ENCODE data around the gene SEMA4A. TPM values are rescaled to one million over a fixed set of nuclear protein-coding genes. Genes with fewer than 3 reads are reported as not detected.
"Not testable (repeated sequence)": the region's sequence is repeated elsewhere in the genome, so short reads cannot be mapped to it uniquely, and the experiment has no call there.

Gene SEMA4A
- polyA plus RNA-seq, 6 donors from 2014 or later, result 23.3 to 37.3 (median 29.5) TPM

DNA sequence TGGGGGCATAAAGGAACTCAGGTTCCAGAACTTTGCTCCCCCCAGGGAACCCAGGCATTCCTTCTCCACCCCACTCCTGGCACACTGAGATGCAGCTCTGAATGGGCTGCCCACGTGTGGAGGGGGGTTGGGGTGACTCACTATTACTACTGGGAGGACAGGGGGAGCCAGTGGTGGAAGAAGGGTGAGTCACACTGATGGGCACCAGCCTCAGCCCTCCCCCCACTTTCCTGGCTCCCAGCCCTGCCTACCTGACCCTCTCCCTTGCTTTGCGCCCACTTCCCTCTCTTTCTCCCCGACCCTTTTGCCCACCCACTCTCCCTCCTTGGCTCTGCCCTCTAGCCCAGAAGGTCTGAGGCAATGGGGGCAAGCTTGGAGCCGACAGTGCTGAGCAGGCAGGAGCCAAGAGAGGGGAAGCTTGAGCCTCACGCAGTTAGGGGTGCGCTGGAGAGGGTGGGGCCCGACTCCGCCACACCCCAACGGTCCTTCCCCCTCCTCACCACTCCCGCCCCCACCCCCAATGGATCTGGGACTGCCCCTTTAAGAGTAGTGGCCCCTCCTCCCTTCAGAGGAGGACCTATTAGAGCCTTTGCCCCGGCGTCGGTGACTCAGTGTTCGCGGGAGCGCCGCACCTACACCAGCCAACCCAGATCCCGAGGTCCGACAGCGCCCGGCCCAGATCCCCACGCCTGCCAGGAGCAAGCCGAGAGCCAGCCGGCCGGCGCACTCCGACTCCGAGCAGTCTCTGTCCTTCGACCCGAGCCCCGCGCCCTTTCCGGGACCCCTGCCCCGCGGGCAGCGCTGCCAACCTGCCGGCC lies 39.1 kb upstream of the SEMA4A start, which contains the start of gene LMNA:
Gene LMNA (plus strand): TSS at position 611 of the 818 bp plus-strand sequence. CDS start 208 bp downstream, outside the sequence.
- ATAC-seq (ENCODE audit: low read depth in 2 of 2) (peak; percentile 73 to 75), DNase-seq (peak; percentile 41)
- H3K4me1 Mint-ChIP-seq, result peaks cover 18 to 22% (median 20%) of the 10 kb centered on the region in 3 donors
- H3K27me3 Mint-ChIP-seq, result peaks cover 36 to 74% (median 61%) of the 10 kb centered on the region in 3 donors
- H3K27ac Mint-ChIP-seq, result peak within 1 kb of the TSS; percentile 82 to 98 (median 92)
- H3K4me3 Mint-ChIP-seq, result peak within 1 kb of the TSS; percentile 84 to 92 (median 88)
- H3K36me3 Mint-ChIP-seq, result peaks cover 0 to 8% of the 10 kb centered on the region in 2 donors
- no peaks in the 10 kb centered on the region for H3K9me3 Mint-ChIP-seq

DNA sequence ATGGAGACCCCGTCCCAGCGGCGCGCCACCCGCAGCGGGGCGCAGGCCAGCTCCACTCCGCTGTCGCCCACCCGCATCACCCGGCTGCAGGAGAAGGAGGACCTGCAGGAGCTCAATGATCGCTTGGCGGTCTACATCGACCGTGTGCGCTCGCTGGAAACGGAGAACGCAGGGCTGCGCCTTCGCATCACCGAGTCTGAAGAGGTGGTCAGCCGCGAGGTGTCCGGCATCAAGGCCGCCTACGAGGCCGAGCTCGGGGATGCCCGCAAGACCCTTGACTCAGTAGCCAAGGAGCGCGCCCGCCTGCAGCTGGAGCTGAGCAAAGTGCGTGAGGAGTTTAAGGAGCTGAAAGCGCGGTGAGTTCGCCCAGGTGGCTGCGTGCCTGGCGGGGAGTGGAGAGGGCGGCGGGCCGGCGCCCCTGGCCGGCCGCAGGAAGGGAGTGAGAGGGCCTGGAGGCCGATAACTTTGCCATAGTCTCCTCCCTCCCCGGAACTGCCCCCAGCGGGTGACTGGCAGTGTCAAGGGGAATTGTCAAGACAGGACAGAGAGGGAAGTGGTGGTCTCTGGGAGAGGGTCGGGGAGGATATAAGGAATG lies 38.4 kb upstream of the SEMA4A start:
- DNase-seq, result no peak
- peak; percentile 30 to 38 for ATAC-seq (ENCODE audit: low read depth in 2 of 2)
- peaks cover 40 to 77% (median 64%) of the 10 kb centered on the region in 3 donors for H3K27me3 Mint-ChIP-seq
- H3K4me3 Mint-ChIP-seq, result peak overlapping the region; percentile 84 to 92 (median 88)
- H3K36me3 Mint-ChIP-seq, result peaks cover 0 to 8% of the 10 kb centered on the region in 2 donors
- H3K27ac Mint-ChIP-seq, result peak overlapping the region; percentile 82 to 98 (median 92)
- H3K4me1 Mint-ChIP-seq, result peaks cover 18 to 27% (median 20%) of the 10 kb centered on the region in 3 donors
- no peaks in the 10 kb centered on the region for H3K9me3 Mint-ChIP-seq

DNA sequence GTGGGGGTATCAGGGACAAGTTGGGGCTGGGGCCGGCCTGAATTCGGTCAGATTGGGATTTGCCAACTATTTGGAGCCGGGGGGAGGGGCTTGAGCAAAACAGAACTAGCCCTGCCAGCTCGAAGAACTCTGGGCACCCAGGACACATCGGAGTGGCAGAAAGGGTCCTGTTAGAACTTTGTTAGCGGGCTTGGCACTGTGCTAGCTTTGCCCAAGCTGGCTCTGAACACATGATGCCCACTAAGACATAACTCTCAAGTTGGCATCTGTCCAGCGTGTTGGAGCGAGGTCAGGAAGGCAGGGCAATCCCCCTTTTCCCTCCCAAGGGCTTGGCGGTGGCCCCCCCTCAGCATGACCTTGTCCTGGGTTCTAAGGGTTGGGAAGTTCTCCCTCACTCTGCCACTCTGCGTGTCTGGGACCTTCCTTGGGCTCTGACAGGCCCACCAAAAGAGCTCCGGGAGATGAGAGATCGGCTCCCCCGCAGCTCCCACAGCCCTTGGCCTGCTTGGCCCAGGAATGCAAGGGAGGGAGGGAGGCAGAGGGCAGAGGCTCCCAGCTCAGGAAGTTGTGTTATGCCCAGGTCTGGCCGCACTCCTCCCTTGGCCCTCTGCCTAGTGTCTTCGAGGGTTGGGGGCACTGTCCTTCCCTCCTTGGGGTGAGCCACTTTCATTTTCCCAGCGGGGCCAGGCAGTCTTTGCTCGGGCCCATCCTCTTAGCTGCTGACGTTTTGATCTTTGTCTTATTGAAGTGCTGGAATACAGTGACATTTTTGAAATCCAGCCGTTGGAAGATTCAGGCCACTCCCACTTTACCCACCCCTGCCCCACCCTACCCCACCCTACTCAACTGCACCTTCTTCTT lies 37.6 kb upstream of the SEMA4A start:
- H3K27ac Mint-ChIP-seq, result peak overlapping the region; percentile 82 to 98 (median 92)
- peaks cover 44 to 83% (median 69%) of the 10 kb centered on the region in 3 donors for H3K27me3 Mint-ChIP-seq
- H3K36me3 Mint-ChIP-seq, result peaks cover 0 to 8% of the 10 kb centered on the region in 2 donors
- no peaks in the 10 kb centered on the region for H3K9me3 Mint-ChIP-seq
- H3K4me3 Mint-ChIP-seq, result peak overlapping the region; percentile 84 to 92 (median 88)
- DNase-seq (no peak), ATAC-seq (ENCODE audit: low read depth in 2 of 2) (peak; percentile 17 to 29)
- peaks cover 18 to 30% (median 20%) of the 10 kb centered on the region in 3 donors for H3K4me1 Mint-ChIP-seq

DNA sequence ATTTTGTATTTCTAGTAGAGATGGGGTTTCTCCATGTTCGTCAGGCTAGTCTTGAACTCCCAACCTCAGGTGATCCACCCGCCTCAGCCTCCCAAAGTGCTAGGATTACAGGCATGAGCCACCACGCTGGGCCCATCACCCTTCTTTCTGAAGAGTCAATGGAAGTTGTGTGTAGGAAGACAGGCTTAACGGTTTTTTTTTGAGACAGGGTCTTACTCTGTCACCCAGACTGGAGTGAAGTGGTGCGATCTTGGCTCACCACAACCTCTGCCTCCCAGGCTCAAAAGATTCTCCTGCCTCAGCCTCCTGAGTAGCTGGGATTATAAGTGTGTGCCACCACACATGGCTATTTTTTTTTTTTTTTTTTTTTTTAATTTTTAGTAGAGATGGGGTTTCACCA lies 36.7 kb upstream of the SEMA4A start:
- H3K27me3 Mint-ChIP-seq, result peaks cover 41 to 74% (median 71%) of the 10 kb centered on the region in 3 donors
- peak overlapping the region in 6 of 8 donors; percentile 20 to 88 (median 75) for H3K4me3 Mint-ChIP-seq
- ATAC-seq (ENCODE audit: low read depth in 2 of 2); H3K36me3 Mint-ChIP-seq; H3K9me3 Mint-ChIP-seq; DNase-seq: not testable (repeated sequence)
- peaks cover 18 to 30% (median 20%) of the 10 kb centered on the region in 3 donors for H3K4me1 Mint-ChIP-seq
- peak overlapping the region in 1 of 6 donors; percentile 92 for H3K27ac Mint-ChIP-seq

DNA sequence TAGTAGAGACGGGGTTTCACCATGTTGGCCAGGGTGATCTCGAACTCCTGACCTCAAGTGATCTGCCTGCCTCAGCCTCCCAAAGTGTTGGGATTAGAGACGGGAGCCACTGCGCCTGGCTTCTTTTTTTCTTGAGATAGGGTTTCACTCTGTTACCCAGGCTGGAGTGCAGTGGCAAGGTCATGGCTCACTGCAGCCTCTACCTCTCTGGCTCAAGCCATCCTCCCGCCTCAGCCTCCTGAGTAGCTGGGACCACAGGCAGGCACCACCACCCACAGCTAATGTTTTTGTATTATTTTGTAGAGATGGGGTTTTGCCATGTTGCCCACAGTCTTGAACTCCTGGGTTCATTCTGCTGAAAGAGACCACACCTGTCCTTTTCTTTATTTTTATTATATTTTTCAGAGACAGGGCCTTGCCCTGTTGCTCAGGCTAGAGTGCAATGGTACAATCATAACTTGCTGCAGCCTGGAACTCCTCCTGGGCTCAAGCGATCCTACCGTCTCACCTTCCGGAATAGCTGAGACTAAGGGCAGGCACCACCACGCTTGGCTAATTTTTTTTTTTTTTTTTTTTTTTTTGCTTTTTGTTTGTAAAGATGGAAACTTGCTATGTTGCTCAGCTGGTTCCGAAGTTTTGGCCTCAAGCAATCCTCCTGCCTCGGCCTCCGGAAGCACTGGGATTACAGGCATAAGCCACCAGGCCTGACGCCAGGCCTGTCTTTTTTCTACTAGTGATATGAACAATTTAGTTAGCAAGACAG lies 35.8 kb upstream of the SEMA4A start:
- H3K27me3 Mint-ChIP-seq, result peaks cover 45 to 74% (median 73%) of the 10 kb centered on the region in 3 donors
- no peak for DNase-seq
- no peak overlapping the region for H3K4me3 Mint-ChIP-seq
- no peak for ATAC-seq (ENCODE audit: low read depth in 2 of 2)
- no peak overlapping the region for H3K27ac Mint-ChIP-seq
- peaks cover 18 to 30% (median 24%) of the 10 kb centered on the region in 3 donors for H3K4me1 Mint-ChIP-seq
- H3K9me3 Mint-ChIP-seq, result no peaks in the 10 kb centered on the region
- H3K36me3 Mint-ChIP-seq, result peaks cover 0 to 8% of the 10 kb centered on the region in 2 donors

DNA sequence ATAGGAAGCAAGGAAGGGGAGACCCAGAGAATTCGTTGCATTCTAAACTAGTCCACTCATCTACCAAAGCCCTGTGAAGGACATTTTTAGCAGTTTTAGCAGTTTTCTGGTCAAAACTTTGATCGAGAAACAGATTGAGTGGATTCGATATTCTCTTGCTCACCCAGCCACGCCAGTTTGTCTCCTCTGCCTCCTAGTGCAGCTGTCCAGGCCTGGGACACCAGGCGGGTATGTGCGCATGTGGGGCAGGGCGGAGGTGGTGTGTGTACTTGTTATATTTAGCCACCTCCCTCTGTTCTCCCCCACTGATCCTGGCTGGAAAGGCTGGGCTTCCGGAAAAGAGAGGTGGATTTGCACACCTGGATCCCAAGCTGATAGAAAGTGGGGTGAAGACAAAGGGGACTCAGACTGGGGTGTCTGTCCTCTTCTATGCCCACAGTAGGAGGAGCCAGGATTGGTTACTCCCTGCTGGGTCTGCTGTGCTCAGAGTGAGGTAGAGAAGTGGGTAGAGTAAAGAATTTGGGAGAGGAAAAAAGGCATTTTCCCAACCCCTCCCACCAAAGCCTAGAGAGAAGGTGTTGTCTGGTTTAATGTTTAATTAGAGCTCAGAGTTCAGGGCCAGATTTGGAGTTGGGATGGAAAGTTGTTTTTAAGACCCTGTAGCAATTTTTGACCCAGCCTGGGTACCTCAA lies 35.1 kb upstream of the SEMA4A start:
- Mint-ChIP-seq H3K4me1 (peaks cover 18 to 30% (median 25%) of the 10 kb centered on the region in 3 donors), H3K9me3 (no peaks in the 10 kb centered on the region), H3K36me3 (peaks cover 0 to 8% of the 10 kb centered on the region in 2 donors), H3K4me3 (no peak overlapping the region), H3K27me3 (peaks cover 50 to 74% (median 73%) of the 10 kb centered on the region in 3 donors), H3K27ac (peak overlapping the region in 1 of 6 donors; percentile 9)
- no peak for ATAC-seq (ENCODE audit: low read depth in 2 of 2)
- DNase-seq, result no peak

DNA sequence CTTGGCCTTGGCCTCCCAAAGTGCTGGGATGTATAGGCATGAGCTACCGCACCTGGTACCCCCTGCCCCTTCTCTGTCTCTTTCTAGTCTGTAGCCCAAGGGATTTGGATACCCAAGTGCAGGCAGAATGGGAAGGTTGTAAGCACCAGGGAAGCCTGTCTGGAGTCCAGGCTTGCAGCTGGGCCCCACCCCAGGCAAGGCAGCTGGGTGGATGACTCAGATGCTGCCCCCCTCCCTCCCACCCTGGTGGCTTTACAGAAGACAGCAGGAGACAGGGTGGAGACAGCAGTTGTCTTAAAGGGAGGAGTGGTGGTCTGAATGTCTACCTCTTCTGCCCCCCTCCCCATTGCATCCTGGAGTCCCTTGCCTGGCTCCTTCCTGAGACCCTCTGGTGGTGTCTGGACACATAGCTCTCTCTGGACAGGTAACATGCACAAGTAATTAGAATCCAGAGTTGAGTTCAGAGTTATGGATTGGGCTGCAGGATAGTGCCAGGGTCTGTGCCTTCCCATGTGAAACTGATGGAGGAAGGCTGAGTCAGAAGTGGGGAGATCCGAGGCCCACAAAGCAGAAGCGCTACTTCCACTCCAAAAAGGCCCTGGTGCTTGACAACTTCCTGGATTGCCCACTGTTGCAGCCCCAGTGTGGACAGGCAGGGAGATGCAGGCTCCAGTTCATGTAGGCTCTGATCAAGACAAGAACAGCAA lies 33.7 kb upstream of the SEMA4A start:
- peaks cover 0 to 8% of the 10 kb centered on the region in 2 donors for H3K36me3 Mint-ChIP-seq

DNA sequence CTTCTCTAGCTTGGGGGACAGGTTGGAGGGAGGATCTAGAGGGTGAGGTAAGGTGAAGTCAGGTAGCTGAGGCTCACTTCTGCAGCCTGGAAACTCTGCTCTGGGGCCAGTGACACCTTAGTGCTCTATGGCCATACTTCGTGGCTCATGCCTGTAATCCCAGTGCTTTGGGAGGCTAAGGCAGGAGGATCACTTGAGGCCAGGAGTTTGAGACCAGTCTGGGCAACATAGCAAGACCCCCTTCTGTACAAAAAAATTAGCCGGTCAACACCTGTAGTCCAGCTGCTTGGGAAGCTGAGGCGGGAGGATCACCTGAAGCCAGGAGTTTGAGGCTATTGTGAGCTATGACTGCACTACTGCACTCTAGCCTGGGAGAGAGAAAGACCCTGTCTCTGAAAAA lies 33.1 kb upstream of the SEMA4A start:
- peaks cover 13 to 27% (median 18%) of the 10 kb centered on the region in 3 donors for H3K4me1 Mint-ChIP-seq
- peak overlapping the region in 3 of 6 donors; percentile 36 to 94 (median 69) for H3K27ac Mint-ChIP-seq
- H3K27me3 Mint-ChIP-seq, result peaks cover 39 to 67% (median 62%) of the 10 kb centered on the region in 3 donors
- H3K9me3 Mint-ChIP-seq, result no peaks in the 10 kb centered on the region
- DNase-seq (no peak), ATAC-seq (ENCODE audit: low read depth in 2 of 2) (no peak)
- H3K36me3 Mint-ChIP-seq, result peaks cover 0 to 8% of the 10 kb centered on the region in 2 donors
- no peak overlapping the region for H3K4me3 Mint-ChIP-seq

More for the DNA sequence above, 33.7 kb upstream of the SEMA4A start:
- Mint-ChIP-seq H3K27me3 (peaks cover 45 to 69% (median 68%) of the 10 kb centered on the region in 3 donors), H3K4me3 (no peak overlapping the region), H3K4me1 (peaks cover 18 to 33% (median 24%) of the 10 kb centered on the region in 3 donors), H3K27ac (peak overlapping the region in 2 of 6 donors; percentile 69 to 94), H3K9me3 (no peaks in the 10 kb centered on the region)
- DNase-seq (no peak), ATAC-seq (ENCODE audit: low read depth in 2 of 2) (peak; percentile 28 to 55)

DNA sequence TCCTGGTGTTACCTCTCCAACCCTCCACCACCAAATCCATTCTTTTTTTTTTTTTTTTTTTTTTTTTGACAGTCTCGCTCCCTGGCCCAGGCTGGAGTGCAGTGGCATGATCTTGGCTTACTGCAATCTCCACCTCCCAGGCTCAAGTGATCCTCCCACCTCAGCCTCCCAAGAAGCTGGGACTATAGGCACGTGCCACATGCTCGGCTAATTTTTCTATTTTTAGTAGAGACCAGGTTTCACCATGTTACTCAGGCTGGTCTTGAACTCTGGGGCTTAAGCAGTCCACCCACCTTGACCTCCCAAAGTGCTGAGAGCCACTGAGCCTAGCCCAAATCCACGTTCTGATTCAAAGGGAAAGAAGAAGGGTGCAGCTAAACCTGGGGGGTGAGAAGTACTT lies 32.4 kb upstream of the SEMA4A start:
- not testable (repeated sequence) for DNase-seq; H3K36me3 Mint-ChIP-seq; H3K9me3 Mint-ChIP-seq; H3K4me3 Mint-ChIP-seq; ATAC-seq (ENCODE audit: low read depth in 2 of 2)
- Mint-ChIP-seq H3K27me3 (peaks cover 35 to 61% (median 55%) of the 10 kb centered on the region in 3 donors), H3K27ac (peak overlapping the region in 1 of 6 donors; percentile 20), H3K4me1 (peaks cover 7 to 24% (median 16%) of the 10 kb centered on the region in 3 donors)

DNA sequence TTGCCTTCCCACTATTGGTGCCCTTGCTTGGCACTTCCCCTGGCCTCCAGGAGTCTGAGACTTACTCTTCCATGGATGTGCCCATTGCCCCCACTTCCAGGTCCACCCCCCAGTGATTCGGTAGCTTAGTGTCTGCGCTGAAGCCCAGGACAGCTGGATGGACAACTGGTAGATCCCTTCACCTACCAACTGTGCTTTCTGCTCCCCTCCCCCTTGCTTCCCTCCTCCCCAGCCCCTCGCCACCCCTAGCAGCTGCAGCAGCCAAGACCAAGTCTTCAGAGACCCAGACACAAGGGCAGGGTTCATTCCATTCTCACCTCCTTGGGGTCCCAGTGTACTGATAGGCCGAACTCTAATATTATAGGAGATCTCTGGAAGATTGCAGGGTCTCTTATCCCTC lies 31.9 kb upstream of the SEMA4A start:
- H3K27me3 Mint-ChIP-seq, result peaks cover 30 to 60% (median 51%) of the 10 kb centered on the region in 3 donors
- peaks cover 0 to 2% of the 10 kb centered on the region in 2 donors for H3K36me3 Mint-ChIP-seq
- DNase-seq, result no peak
- H3K4me1 Mint-ChIP-seq, result peaks cover 7 to 24% (median 12%) of the 10 kb centered on the region in 3 donors
- peak overlapping the region in 1 of 6 donors; percentile 20 for H3K27ac Mint-ChIP-seq
- H3K4me3 Mint-ChIP-seq, result no peak overlapping the region
- no peak for ATAC-seq (ENCODE audit: low read depth in 2 of 2)
- no peaks in the 10 kb centered on the region for H3K9me3 Mint-ChIP-seq

DNA sequence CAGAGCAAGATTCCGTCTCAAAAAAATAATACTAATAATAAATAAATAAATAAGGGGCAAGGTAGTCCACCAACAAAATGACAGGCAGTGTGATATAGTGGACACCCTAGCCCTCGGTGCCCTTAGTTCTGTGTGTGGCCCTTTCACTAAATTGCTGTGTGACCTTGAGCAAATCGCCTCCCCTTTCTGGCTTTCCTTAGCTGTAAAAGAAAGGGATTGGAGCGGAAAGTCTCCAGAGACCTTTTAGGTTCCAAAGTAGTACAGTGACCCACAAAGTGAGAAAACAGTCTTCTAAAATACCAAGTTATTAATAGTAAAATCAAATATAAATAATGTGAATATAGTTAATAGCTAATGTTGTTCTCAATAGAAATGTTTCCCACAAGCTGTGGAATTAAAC lies 31.3 kb upstream of the SEMA4A start:
- no peak overlapping the region for H3K4me3 Mint-ChIP-seq
- no peaks in the 10 kb centered on the region for H3K9me3 Mint-ChIP-seq
- H3K36me3 Mint-ChIP-seq, result no peaks in the 10 kb centered on the region
- peaks cover 28 to 57% (median 47%) of the 10 kb centered on the region in 3 donors for H3K27me3 Mint-ChIP-seq
- peaks cover 6 to 23% (median 11%) of the 10 kb centered on the region in 3 donors for H3K4me1 Mint-ChIP-seq
- DNase-seq (no peak), ATAC-seq (ENCODE audit: low read depth in 2 of 2) (no peak)
- H3K27ac Mint-ChIP-seq, result peak overlapping the region in 3 of 6 donors; percentile 70 to 91 (median 85)
